Measurements from ENCODE around the gene FGF14.

The FGF14 gene

GRCh38 chr13:102198418-102199311 is 203.2 kb downstream of the FGF14 start:
- H3K4me1 ChIP-seq: no peaks in the 10 kb centered on the region
- H3K27ac ChIP-seq: no peak overlapping the region
- H3K4me3 ChIP-seq (ENCODE audit: low read depth, low read length): no peak overlapping the region
- no peak overlapping the region for H3K9ac ChIP-seq
- H3K9me3 ChIP-seq (ENCODE audit: control insufficient read depth, low read length): no peaks in the 10 kb centered on the region
- no peaks in the 10 kb centered on the region for H3K27me3 ChIP-seq (ENCODE audit: control insufficient read depth, insufficient read depth, low read length)
- H3K4me2 ChIP-seq (ENCODE audit: low read length): no peak overlapping the region
- no peaks in the 10 kb centered on the region for H3K79me2 ChIP-seq
- H3K36me3 ChIP-seq (ENCODE audit: control insufficient read depth, insufficient read depth, low read length): no peaks in the 10 kb centered on the region
- TF ChIP-seq, protein P1, sequence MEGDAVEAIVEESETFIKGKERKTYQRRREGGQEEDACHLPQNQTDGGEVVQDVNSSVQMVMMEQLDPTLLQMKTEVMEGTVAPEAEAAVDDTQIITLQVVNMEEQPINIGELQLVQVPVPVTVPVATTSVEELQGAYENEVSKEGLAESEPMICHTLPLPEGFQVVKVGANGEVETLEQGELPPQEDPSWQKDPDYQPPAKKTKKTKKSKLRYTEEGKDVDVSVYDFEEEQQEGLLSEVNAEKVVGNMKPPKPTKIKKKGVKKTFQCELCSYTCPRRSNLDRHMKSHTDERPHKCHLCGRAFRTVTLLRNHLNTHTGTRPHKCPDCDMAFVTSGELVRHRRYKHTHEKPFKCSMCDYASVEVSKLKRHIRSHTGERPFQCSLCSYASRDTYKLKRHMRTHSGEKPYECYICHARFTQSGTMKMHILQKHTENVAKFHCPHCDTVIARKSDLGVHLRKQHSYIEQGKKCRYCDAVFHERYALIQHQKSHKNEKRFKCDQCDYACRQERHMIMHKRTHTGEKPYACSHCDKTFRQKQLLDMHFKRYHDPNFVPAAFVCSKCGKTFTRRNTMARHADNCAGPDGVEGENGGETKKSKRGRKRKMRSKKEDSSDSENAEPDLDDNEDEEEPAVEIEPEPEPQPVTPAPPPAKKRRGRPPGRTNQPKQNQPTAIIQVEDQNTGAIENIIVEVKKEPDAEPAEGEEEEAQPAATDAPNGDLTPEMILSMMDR (IDR thresholded peaks at IDR 0.05): no peak
- no peak overlapping the region for H2AFZ ChIP-seq

GRCh38 chr13:102197193-102197592 is 204.7 kb downstream of the FGF14 start:
- H3K4me1 ChIP-seq: no peaks in the 10 kb centered on the region
- H3K4me3 ChIP-seq (ENCODE audit: low read depth, low read length): no peak overlapping the region
- H3K36me3 ChIP-seq (ENCODE audit: control insufficient read depth, insufficient read depth, low read length): no peaks in the 10 kb centered on the region
- H3K79me2 ChIP-seq: no peaks in the 10 kb centered on the region
- no peak overlapping the region for H3K27ac ChIP-seq
- no peak overlapping the region for H3K4me2 ChIP-seq (ENCODE audit: low read length)
- TF ChIP-seq, protein P1 (IDR thresholded peaks at IDR 0.05): no peak
- H2AFZ ChIP-seq: no peak overlapping the region
- H3K9ac ChIP-seq: no peak overlapping the region
- no peaks in the 10 kb centered on the region for H3K9me3 ChIP-seq (ENCODE audit: control insufficient read depth, low read length)
- no peaks in the 10 kb centered on the region for H3K27me3 ChIP-seq (ENCODE audit: control insufficient read depth, insufficient read depth, low read length)

GRCh38 chr13:102195566-102196462 is 206.0 kb downstream of the FGF14 start:
- no peaks in the 10 kb centered on the region for H3K79me2 ChIP-seq
- H3K27me3 ChIP-seq (ENCODE audit: control insufficient read depth, insufficient read depth, low read length): no peaks in the 10 kb centered on the region
- H3K27ac ChIP-seq: no peak overlapping the region
- TF ChIP-seq, protein P1 (IDR thresholded peaks at IDR 0.05): no peak
- H3K4me1 ChIP-seq: no peaks in the 10 kb centered on the region
- H3K4me3 ChIP-seq (ENCODE audit: low read depth, low read length): no peak overlapping the region
- no peaks in the 10 kb centered on the region for H3K9me3 ChIP-seq (ENCODE audit: control insufficient read depth, low read length)
- H2AFZ ChIP-seq: no peak overlapping the region
- no peak overlapping the region for H3K4me2 ChIP-seq (ENCODE audit: low read length)
- H3K9ac ChIP-seq: no peak overlapping the region
- H3K36me3 ChIP-seq (ENCODE audit: control insufficient read depth, insufficient read depth, low read length): no peaks in the 10 kb centered on the region

DNA sequence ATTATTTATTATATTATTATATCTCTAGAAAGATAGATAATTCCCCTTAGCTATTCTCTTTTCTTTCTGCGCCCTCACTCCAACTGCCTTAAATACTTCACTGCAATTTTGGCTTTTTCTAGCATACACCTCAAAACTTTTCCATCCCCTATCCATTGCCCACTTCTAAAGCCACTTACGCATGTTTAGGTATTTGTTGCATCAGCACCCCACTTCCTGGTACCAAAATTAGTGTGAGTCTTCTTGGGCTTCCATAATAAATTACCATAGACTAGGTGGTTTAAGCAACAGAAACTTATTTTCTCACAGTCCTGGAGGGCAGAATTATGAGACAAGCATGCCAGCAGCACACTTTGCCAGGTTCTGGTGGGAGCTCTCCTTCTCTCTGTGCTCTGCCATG is 209.0 kb downstream of the FGF14 start:
- H3K9me3 ChIP-seq (ENCODE audit: control insufficient read depth, low read length): no peaks in the 10 kb centered on the region
- H3K4me2 ChIP-seq (ENCODE audit: low read length): no peak overlapping the region
- TF ChIP-seq, protein P1 (IDR thresholded peaks at IDR 0.05): no peak

More for the DNA sequence above, 209.0 kb downstream of the FGF14 start:
- no peaks in the 10 kb centered on the region for H3K4me1 ChIP-seq
- no peak overlapping the region for H3K4me3 ChIP-seq (ENCODE audit: low read depth, low read length)
- no peak overlapping the region for H3K9ac ChIP-seq
- no peaks in the 10 kb centered on the region for H3K36me3 ChIP-seq (ENCODE audit: control insufficient read depth, insufficient read depth, low read length)
- no peak overlapping the region for H2AFZ ChIP-seq
- H3K27me3 ChIP-seq (ENCODE audit: control insufficient read depth, insufficient read depth, low read length): no peaks in the 10 kb centered on the region
- no peak overlapping the region for H3K27ac ChIP-seq
- no peaks in the 10 kb centered on the region for H3K79me2 ChIP-seq
